ENCODE data around the gene EHD4.

DNA sequence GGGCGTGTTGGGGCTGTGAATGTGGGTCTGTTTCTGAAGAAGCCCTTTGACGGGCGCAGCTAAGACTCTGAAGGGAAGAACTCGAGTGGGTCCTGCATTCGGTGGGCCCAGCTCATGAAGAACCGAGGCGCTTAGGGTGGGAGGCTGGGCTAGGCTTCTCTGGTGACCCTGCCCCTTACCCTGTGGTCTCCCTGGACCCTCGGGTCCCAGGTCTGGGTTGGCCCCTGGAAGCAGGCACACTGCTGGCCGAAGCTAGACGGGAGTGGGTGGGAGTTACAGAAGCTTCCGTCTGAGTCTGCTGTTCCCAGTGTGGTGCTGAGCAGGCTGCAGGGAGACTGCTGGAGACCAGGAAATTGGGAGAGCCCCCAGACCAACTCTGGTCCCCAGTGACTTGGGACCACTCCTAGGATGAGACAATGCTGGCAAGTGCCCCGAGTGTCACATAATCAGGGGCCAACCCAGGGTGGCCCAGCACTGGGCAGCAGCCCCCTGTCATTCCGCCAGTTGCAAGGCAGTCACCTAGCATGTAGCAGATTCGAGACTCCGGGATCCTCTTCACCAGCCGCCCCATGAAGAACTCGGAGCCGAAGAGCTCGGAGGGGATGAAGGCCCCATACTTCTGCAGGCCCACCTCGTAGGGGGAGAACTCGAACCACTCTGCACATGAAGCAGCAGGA, 16.7 kb upstream of the EHD4 start:
- TF ChIP-seq, protein P1, sequence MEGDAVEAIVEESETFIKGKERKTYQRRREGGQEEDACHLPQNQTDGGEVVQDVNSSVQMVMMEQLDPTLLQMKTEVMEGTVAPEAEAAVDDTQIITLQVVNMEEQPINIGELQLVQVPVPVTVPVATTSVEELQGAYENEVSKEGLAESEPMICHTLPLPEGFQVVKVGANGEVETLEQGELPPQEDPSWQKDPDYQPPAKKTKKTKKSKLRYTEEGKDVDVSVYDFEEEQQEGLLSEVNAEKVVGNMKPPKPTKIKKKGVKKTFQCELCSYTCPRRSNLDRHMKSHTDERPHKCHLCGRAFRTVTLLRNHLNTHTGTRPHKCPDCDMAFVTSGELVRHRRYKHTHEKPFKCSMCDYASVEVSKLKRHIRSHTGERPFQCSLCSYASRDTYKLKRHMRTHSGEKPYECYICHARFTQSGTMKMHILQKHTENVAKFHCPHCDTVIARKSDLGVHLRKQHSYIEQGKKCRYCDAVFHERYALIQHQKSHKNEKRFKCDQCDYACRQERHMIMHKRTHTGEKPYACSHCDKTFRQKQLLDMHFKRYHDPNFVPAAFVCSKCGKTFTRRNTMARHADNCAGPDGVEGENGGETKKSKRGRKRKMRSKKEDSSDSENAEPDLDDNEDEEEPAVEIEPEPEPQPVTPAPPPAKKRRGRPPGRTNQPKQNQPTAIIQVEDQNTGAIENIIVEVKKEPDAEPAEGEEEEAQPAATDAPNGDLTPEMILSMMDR (IDR thresholded peaks at IDR 0.05; ENCODE audit: borderline replicate concordance, extremely low read depth, low read length, poor library complexity, severe bottlenecking) = no peak
- no peak for TF ChIP-seq EZH2 (IDR thresholded peaks at IDR 0.05; ENCODE audit: borderline replicate concordance, low read depth, low read length, severe bottlenecking)

Measured in DND-41 (cell line).